Osteocyte (in vitro differentiated cells): ENCODE data around the gene HES7. TPM values are rescaled to one million over a fixed set of nuclear protein-coding genes. Genes with fewer than 3 reads are reported as not detected.

Experiments
- DNase-seq: peaks from one replicate; pipeline ENCODE4 v3.0.0; 2021; ENCODE audit warnings: mixed read lengths; ENCODE audit not compliant: unreplicated experiment; ENCODE audit errors: extremely low spot score
- H3K27ac Mint-ChIP-seq: one replicate; pipeline ENCODE4 v1.8.0; 2021; ENCODE audit warnings: mild to moderate bottlenecking, mixed read lengths; ENCODE audit not compliant: unreplicated experiment
- H3K27me3 Mint-ChIP-seq: one replicate; pipeline ENCODE4 v1.8.0; 2021; ENCODE audit warnings: mixed read lengths; ENCODE audit not compliant: unreplicated experiment
- H3K36me3 Mint-ChIP-seq: one replicate; pipeline ENCODE4 v1.8.0; 2021; ENCODE audit warnings: mixed read lengths; ENCODE audit not compliant: unreplicated experiment
- H3K4me1 Mint-ChIP-seq: one replicate; pipeline ENCODE4 v1.8.0; 2021; ENCODE audit warnings: mixed read lengths; ENCODE audit not compliant: unreplicated experiment
- H3K4me3 Mint-ChIP-seq: one replicate; pipeline ENCODE4 v1.8.0; 2021; ENCODE audit warnings: mild to moderate bottlenecking, moderate library complexity, mixed read lengths; ENCODE audit not compliant: unreplicated experiment
- H3K9me3 Mint-ChIP-seq: one replicate; pipeline ENCODE4 v1.8.0; 2021; ENCODE audit warnings: mixed read lengths; ENCODE audit not compliant: unreplicated experiment
- total RNA-seq: library from RNA; stranded (reverse); gene quantifications from 2 replicates; pipeline ENCODE4 v1.2.1, GENCODE V29; 2021
- TF ChIP-seq, protein P1 (sequence below): fragments of 200-600 bp; sonication (generic); IDR thresholded peaks from 2 replicates; pipeline ENCODE4 v1.5.0; 2021; ENCODE audit warnings: antibody characterized with exemption, mild to moderate bottlenecking, moderate library complexity

HES7 gene
- total RNA-seq, 1 donor from 2014 or later = 2.3 TPM

DNA sequence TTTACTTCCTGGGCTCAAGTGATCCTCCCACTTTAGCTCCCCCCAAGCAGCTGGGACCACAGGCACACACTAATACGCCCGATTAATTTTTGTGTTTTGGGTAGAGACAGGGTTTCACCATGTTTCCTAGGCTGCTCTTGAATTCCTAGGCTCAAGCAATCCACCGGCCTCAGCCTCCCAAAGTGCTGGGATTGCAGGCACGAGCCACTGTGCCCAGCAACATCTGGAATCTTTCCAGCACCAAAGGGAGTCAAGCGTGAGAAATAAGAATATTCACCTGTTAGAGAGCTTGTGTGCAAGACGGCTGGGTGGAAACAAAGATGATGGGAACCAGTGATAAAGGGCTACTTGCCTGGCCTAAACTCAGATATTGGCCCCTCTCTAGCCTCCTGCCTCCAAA, 22.2 kb downstream of the HES7 start:
- no peak overlapping the region for H3K4me3 Mint-ChIP-seq
- H3K9me3 Mint-ChIP-seq = no peaks in the 10 kb centered on the region
- peaks cover 2% of the 10 kb centered on the region for H3K4me1 Mint-ChIP-seq
- H3K36me3 Mint-ChIP-seq = no peaks in the 10 kb centered on the region
- TF ChIP-seq, protein P1, sequence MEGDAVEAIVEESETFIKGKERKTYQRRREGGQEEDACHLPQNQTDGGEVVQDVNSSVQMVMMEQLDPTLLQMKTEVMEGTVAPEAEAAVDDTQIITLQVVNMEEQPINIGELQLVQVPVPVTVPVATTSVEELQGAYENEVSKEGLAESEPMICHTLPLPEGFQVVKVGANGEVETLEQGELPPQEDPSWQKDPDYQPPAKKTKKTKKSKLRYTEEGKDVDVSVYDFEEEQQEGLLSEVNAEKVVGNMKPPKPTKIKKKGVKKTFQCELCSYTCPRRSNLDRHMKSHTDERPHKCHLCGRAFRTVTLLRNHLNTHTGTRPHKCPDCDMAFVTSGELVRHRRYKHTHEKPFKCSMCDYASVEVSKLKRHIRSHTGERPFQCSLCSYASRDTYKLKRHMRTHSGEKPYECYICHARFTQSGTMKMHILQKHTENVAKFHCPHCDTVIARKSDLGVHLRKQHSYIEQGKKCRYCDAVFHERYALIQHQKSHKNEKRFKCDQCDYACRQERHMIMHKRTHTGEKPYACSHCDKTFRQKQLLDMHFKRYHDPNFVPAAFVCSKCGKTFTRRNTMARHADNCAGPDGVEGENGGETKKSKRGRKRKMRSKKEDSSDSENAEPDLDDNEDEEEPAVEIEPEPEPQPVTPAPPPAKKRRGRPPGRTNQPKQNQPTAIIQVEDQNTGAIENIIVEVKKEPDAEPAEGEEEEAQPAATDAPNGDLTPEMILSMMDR = no peak
- no peak overlapping the region for H3K27ac Mint-ChIP-seq
- DNase-seq = no peak
- H3K27me3 Mint-ChIP-seq = peaks cover 18% of the 10 kb centered on the region

DNA sequence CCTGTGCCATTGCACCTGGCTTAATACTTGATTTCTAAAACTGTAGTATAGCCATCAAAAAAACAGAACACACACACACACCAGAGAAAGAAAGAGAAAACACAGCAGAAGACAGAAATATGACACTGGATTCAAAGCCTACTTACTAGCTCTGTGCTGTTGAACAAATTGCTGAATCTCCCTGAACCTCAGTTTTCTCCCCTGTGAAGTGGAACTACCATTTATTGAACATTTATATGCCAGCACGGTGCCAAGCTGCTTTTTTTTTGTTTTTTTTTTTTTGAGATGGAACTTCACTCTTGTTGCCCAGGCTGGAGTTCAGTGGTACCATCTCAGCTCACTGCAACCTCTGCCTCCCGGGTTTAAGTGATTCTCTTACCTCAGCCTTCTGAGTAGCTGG, 23.1 kb downstream of the HES7 start:
- TF ChIP-seq, protein P1 = no peak
- Mint-ChIP-seq H3K4me3 (no peak overlapping the region), H3K27me3 (peaks cover 19% of the 10 kb centered on the region), H3K4me1 (peaks cover 2% of the 10 kb centered on the region), H3K9me3 (no peaks in the 10 kb centered on the region), H3K36me3 (no peaks in the 10 kb centered on the region), H3K27ac (no peak overlapping the region)
- no peak for DNase-seq

DNA sequence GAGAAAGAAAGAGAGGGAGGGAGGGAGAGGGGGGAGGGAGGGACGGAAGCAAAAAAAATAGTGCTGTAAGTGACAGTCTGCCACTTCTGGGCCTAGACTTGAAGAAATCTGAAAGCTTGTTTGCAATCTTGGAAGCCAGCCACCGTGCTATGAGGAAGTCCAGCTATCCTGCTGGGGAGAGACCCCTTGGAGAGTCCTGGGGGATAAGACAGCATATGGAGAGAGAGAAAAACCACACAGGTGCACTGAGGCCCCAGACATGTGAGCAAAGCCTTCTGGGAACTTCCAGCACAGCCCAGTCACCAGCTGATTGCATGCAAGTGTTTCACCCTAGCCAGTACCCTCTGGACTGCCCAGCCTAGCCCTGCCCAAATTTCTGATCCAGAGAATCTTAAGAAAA, 23.8 kb downstream of the HES7 start:
- Mint-ChIP-seq H3K4me3 (no peak overlapping the region), H3K36me3 (no peaks in the 10 kb centered on the region), H3K27me3 (peaks cover 25% of the 10 kb centered on the region), H3K4me1 (peaks cover 2% of the 10 kb centered on the region), H3K9me3 (no peaks in the 10 kb centered on the region), H3K27ac (no peak overlapping the region)
- no peak for DNase-seq
- TF ChIP-seq, protein P1 = no peak

DNA sequence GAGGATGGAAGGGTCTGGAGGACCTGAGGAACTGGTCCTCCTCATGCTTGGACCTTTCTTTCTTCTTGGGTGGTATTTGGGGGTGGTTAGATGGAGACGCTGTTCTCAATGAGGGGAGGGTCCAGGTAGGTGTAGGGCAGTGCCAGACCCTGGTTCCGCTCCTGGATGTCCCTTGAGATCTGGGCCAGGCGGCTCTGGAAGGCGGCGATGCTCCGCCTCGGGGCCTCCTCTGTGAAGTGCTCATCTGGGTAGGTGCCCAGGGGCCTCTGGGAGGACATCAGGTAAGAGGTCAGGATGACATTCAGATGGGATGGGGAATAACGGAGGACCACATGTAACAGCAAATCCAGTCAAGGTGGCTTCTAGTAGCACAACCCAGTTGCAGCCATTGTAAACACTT, 27.4 kb downstream of the HES7 start:
- H3K4me1 Mint-ChIP-seq = peaks cover 2% of the 10 kb centered on the region
- H3K9me3 Mint-ChIP-seq = no peaks in the 10 kb centered on the region
- no peak for DNase-seq

DNA sequence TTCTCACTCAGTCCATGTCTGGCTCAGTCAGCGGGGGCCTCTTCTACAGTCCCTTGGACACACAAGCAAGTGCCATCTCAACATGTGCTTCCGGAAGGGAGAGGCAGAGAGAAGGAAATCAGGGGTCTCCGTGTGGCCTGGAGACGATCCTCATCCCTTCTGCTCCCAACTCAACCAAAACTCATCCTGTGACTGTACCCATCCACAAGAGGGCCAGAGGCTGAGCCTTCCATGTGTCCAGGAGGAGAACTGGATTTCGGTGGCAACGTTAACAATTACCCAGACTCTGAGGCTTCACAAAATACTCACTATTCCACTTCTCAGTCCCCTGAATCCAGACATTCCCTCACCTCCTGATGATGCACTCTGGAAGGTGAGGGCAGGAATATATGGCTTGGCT, 28.5 kb downstream of the HES7 start:
- Mint-ChIP-seq H3K36me3 (no peaks in the 10 kb centered on the region), H3K27ac (no peak overlapping the region), H3K4me3 (no peak overlapping the region), H3K9me3 (no peaks in the 10 kb centered on the region), H3K27me3 (peaks cover 52% of the 10 kb centered on the region), H3K4me1 (peaks cover 2% of the 10 kb centered on the region)
- TF ChIP-seq, protein P1 = no peak
- DNase-seq = no peak

More for the DNA sequence above, 27.4 kb downstream of the HES7 start:
- no peaks in the 10 kb centered on the region for H3K36me3 Mint-ChIP-seq
- peaks cover 43% of the 10 kb centered on the region for H3K27me3 Mint-ChIP-seq
- no peak overlapping the region for H3K27ac Mint-ChIP-seq
- TF ChIP-seq, protein P1 = no peak
- no peak overlapping the region for H3K4me3 Mint-ChIP-seq
